ENCODE results near the gene FRMPD4.

GRCh38 chrX:12360986-12361598, 222.8 kb downstream of the FRMPD4 start:
- TF ChIP-seq CTCF (IDR thresholded peaks at IDR 0.05) (no peak), POLR2A (IDR thresholded peaks at IDR 0.05; ENCODE audit: low read depth) (no peak), EP300 (IDR thresholded peaks at IDR 0.05) (no peak), POLR2AphosphoS5 (IDR thresholded peaks at IDR 0.05) (no peak)
